Common myeloid progenitor, CD34-positive (primary cell): ENCODE results near the gene MYO5C.

Experiments used
- CTCF ChIA-PET: fragments of 350-600 bp; sonication (Branson Sonifier 250); formaldehyde crosslinking; loops from one replicate; lab custom pipeline; 2021; ENCODE audit warnings: antibody characterized with exemption; lab: Charles Lee
- POLR2A ChIA-PET: fragments of 350-600 bp; sonication (Branson Sonifier 250); formaldehyde crosslinking; loops from one replicate; lab custom pipeline; 2021; ENCODE audit warnings: antibody characterized with exemption; lab: Charles Lee
- DNase-seq, 3 donors: peaks; one replicate each; pipeline versions ENCODE4 v3.0.0 to v3.0.0-alpha.2; 2013
- H3K27ac ChIP-seq, 2 experiments: 1 replicate in 1 of 2; 2 replicates in 1 of 2; pipeline ENCODE4 v1.7.0; 2013; ENCODE audit warnings: inconsistent platforms in 2 of 2, low read length in 2 of 2, mild to moderate bottlenecking in 2 of 2, low read depth in 1 of 2, moderate library complexity in 1 of 2; ENCODE audit not compliant: severe bottlenecking in 2 of 2, insufficient read depth in 1 of 2, poor library complexity in 1 of 2
- H3K27me3 ChIP-seq, 5 experiments: replicated peaks in 2 of 5; 1 replicate in 3 of 5; 2 replicates in 2 of 5; pipeline versions ENCODE4 v1.6.1 to v1.7.0; 2013; ENCODE audit warnings: low read length in 4 of 5, mild to moderate bottlenecking in 2 of 5, moderate library complexity in 2 of 5, inconsistent platforms in 1 of 5; ENCODE audit not compliant: insufficient read depth in 5 of 5, control insufficient read depth in 4 of 5
- H3K36me3 ChIP-seq, 4 experiments: 1 replicate in 2 of 4; 2 replicates in 2 of 4; pipeline versions ENCODE4 v1.6.1 to v1.7.0; 2013; ENCODE audit warnings: low read length in 3 of 4, control low read depth in 1 of 4, mild to moderate bottlenecking in 1 of 4; ENCODE audit not compliant: control insufficient read depth in 4 of 4, insufficient read depth in 4 of 4
- H3K4me1 ChIP-seq, 4 experiments: 1 replicate in 3 of 4; 2 replicates in 1 of 4; pipeline versions ENCODE4 v1.6.1 to v1.7.1; 2013; ENCODE audit warnings: low read length in 3 of 4, mild to moderate bottlenecking in 3 of 4, control low read depth in 1 of 4, inconsistent platforms in 1 of 4, moderate library complexity in 1 of 4; ENCODE audit not compliant: control insufficient read depth in 4 of 4, insufficient read depth in 4 of 4; ENCODE audit errors: control extremely low read depth in 1 of 4
- H3K4me3 ChIP-seq, 7 experiments: 1 replicate in 4 of 7; 2 replicates in 3 of 7; pipeline versions ENCODE4 v1.5.1 to v1.7.0; 2013; ENCODE audit warnings: mild to moderate bottlenecking in 7 of 7, low read length in 6 of 7, moderate library complexity in 6 of 7, inconsistent platforms in 2 of 7, low read depth in 2 of 7, control low read depth in 1 of 7; ENCODE audit not compliant: insufficient read depth in 4 of 7, control insufficient read depth in 1 of 7; ENCODE audit errors: extremely low read depth in 1 of 7
- H3K9me3 ChIP-seq, 5 experiments: 1 replicate in 4 of 5; 2 replicates in 1 of 5; pipeline versions ENCODE4 v1.6.1 to v1.7.1; 2013; ENCODE audit warnings: low read length in 4 of 5, mild to moderate bottlenecking in 2 of 5, inconsistent platforms in 1 of 5, low read depth in 1 of 5, moderate library complexity in 1 of 5; ENCODE audit not compliant: control insufficient read depth in 4 of 5, insufficient read depth in 2 of 5; ENCODE audit errors: control extremely low read depth in 1 of 5
- WGBS: methylation state at CpG from one replicate; pipeline ENCODE4 v1.1.5; 2013; ENCODE audit not compliant: insufficient coverage; 5-methylcytosine and 5-hydroxymethylcytosine counted together

Gene MYO5C

DNA sequence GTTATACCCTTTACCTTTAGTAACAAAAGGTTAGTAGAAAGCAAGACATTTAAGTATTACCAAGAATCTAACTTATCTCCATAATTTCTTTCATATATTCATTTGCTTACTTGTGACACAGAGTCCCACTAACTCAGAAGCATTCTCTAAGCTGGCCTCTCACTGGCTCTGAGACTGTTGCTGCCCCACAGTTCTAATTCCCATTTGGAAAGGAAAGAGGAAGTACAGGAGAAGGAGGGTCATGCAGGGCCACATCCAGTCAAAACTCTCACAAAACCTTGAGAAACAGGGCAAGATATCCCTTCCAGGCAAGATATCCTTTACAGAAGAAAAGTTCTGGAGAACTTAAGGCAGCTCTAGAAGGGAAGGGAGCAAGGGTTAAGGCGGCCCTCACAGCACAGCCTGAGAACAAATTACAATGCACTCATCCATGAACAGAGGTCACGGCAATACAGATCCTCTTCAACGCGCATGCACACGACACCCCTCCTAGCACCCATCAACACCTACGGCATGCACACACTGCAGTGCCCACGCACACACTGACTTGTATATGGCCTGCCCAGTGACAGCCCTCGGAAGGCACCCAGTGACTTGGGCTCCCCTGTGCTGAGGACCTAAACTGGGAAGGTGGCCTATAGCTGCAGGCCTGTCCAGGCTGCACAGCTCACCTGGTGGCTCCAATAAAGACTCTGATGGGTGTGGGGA lies 13.0 kb upstream of the MYO5C start:
- 57% methylated on average over 2 of the region's 8 CpGs for WGBS
- ChIA-PET POLR2A (interaction anchor here (1.3 kb wide), 1 partner anchor 59 kb away, joined by 3 read pairs; no protein-coding TSS in a partner anchor), CTCF (interaction anchor here (1.3 kb wide), 1 partner anchor 11 kb away, joined by 3 read pairs; no protein-coding TSS in a partner anchor)
- Histone ChIP-seq H3K4me3 (no peak overlapping the region), H3K27me3 (no peaks in the 10 kb centered on the region), H3K27ac (no peak overlapping the region), H3K9me3 (no peaks in the 10 kb centered on the region), H3K36me3 (peaks cover 0 to 21% (median 5%) of the 10 kb centered on the region in 4 experiments), H3K4me1 (peaks cover 0 to under 1% (median 0%) of the 10 kb centered on the region in 4 experiments)
- DNase-seq = no peak

DNA sequence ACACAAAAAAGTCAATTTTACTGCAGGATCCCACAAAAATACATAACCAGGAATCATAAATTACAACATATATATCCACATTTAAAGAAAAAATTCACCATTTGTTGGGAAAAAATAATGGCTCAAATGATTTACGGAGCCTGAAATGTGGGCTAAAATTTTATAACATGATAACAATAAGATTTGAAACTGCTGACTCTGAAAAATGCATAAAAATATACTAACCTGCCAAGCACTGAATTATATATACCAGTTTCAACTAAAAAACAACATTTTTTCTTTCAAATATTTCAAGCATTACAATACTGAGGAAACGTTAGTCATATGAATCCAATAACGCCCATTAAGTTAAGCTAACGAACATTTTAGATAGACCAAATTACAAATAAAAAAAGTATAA lies 12.2 kb upstream of the MYO5C start:
- H3K9me3 ChIP-seq = no peaks in the 10 kb centered on the region
- ChIA-PET POLR2A (no interaction called here), CTCF (no interaction called here)
- peaks cover 0 to 5% (median 0%) of the 10 kb centered on the region in 4 experiments for H3K4me1 ChIP-seq
- H3K27me3 ChIP-seq = no peaks in the 10 kb centered on the region
- no peak overlapping the region for H3K27ac ChIP-seq
- H3K36me3 ChIP-seq = peaks cover 0 to 14% (median 3%) of the 10 kb centered on the region in 4 experiments
- no CpG with 5 or more reads among the region's 4 CpGs for WGBS
- no peak overlapping the region for H3K4me3 ChIP-seq
- DNase-seq = no peak

DNA sequence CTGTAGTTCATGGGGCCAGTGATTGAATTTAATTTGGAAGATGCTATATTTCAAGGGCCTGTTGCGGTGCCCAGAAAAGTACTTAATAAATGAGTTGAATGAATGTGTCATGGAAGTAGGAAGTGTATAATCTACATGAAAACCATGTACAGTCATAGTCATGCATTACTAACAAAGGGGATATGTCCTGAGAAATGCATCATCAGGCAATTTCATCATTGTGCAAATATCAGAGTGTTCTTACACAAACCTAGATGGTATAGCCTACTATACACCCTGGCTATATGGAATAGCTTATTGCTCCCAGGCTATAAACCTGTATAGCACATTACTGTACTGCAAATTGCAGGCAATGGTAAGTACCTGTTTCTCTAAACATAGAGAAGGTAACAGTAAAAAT lies 10.7 kb upstream of the MYO5C start:
- H3K27ac ChIP-seq = no peak overlapping the region
- ChIA-PET CTCF (no interaction called here), POLR2A (no interaction called here)
- no CpG with 5 or more reads among the region's 1 CpG for WGBS
- peaks cover 0 to 5% (median 0%) of the 10 kb centered on the region in 4 experiments for H3K4me1 ChIP-seq
- no peak for DNase-seq
- H3K4me3 ChIP-seq = no peak overlapping the region
- no peaks in the 10 kb centered on the region for H3K9me3 ChIP-seq
- no peaks in the 10 kb centered on the region for H3K27me3 ChIP-seq
- H3K36me3 ChIP-seq = peaks cover 0 to 10% (median 3%) of the 10 kb centered on the region in 4 experiments

DNA sequence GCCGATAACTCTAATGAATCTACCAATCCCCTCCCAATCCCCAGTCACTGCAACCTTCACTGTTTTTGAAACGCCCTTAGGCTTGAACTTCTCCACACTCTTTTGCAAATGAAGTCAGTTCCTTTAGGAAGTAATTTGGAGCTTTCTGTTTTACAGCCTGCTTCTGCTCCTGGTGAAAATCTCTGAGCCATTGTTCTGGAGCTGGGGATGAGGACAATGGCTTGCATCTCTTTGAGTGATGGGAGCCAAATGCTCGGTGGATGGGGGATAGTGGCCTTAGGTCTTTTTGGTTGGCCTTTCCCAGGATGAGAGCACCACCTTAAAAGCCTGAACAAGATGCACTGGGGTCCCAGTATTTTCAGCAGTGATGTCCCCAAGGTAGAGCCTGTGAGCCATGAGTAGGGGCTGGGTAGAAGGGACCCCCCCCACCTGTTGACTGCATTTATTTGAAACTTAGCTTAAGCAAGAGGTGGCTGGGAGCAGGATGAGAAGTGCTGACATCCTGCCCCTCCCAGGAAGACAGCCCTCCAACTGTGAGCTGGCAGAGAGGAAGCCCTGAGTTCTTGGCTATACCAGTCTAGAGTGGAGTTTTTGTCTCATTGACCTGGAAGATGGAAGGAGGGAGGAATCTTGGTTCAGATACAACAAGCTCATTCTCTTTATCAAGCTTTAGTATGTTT lies 7.6 kb upstream of the MYO5C start:
- Histone ChIP-seq H3K27ac (no peak overlapping the region), H3K27me3 (no peaks in the 10 kb centered on the region), H3K9me3 (peaks cover 0 to 2% (median 0%) of the 10 kb centered on the region in 5 experiments), H3K36me3 (no peaks in the 10 kb centered on the region), H3K4me3 (peak overlapping the region in 1 of 7 experiments; percentile 13), H3K4me1 (peaks cover 0 to 5% (median 0%) of the 10 kb centered on the region in 4 experiments)
- DNase-seq = no peak
- ChIA-PET POLR2A (no interaction called here), CTCF (interaction anchor here (0.8 to 2.7 kb wide), 4 partner anchors 11 to 47 kb away, joined by 3 to 11 read pairs (median 4); no protein-coding TSS in a partner anchor)
- 100% methylated on average over 3 of the region's 3 CpGs for WGBS

DNA sequence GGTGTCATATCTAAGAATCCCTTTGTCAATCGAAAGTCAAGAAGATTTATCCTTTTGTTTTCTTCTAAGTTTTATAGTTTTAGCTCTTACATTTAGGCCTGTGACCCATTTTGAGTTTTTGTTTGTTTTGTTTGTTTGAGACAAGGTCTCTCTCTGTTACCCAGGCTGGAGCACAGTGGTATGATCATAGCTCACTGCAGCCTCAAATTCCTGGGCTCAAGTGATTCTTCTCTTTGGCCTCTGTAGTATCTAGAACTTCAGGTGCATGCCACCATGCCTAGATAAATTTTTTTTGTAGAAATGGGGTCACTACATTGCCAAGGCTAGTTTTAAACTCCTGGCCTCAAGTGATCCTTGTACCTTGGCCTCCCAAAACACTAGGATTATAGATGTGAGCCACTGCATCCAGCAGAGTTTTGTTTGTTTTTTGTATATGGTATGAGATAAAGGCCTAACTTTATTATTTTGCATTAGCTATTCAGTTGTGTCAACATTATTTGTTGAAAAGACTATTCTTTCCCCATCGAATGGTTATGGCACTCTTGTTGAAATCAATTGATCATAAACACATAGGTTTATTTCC lies 5.8 kb upstream of the MYO5C start:
- Histone ChIP-seq H3K27ac (no peak overlapping the region), H3K4me1 (peaks cover 0 to 5% (median under 1%) of the 10 kb centered on the region in 4 experiments), H3K27me3 (no peaks in the 10 kb centered on the region), H3K9me3 (peaks cover 0 to 2% (median 0%) of the 10 kb centered on the region in 5 experiments), H3K4me3 (no peak overlapping the region), H3K36me3 (no peaks in the 10 kb centered on the region)
- no CpG with 5 or more reads among the region's 2 CpGs for WGBS
- ChIA-PET CTCF (interaction anchor here (0.8 kb wide), 1 partner anchor 88 kb away, joined by 3 read pairs; no protein-coding TSS in a partner anchor), POLR2A (no interaction called here)
- no peak for DNase-seq

DNA sequence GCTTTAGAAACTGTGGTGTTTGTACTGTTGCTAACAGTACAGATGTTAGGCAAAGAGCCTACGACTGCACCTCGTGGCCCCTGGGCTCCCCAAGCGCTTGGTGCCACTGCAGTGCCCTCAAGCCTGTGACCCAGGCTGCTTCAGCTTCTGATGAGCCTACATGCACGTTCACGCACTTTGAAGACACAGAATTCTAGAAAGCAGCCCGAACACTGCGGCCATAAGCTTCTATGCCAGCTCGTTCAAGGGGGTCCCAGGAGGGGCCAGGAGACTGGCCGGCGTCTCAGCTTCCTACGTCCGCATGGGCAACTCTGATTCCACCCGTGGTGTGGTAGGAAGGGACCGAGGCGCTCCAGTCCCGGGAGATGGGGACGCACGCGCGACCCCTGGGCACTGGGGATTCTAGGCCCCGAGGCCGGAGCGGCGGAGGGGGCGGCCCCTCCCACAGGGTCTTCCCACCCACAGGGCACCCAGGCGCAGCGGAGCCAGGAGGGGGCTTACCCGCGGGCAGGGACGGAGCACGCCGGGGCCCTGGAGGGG lies 653 bp downstream of the MYO5C start:
- CTCF ChIA-PET = no interaction called here
- peak overlapping the region; percentile 7 to 76 for H3K27ac ChIP-seq

More for the DNA sequence above, 653 bp downstream of the MYO5C start:
- 2% methylated on average over 32 of the region's 32 CpGs for WGBS
- H3K9me3 ChIP-seq = peaks cover 0 to under 1% (median 0%) of the 10 kb centered on the region in 5 experiments
- peak in 2 of 3 donors; percentile 49 to 61 for DNase-seq
- POLR2A ChIA-PET = no interaction called here
- H3K4me3 ChIP-seq = peak overlapping the region; percentile 54 to 78 (median 67)
- peaks cover 0 to 42% (median 28%) of the 10 kb centered on the region in 4 experiments for H3K4me1 ChIP-seq
- no peaks in the 10 kb centered on the region for H3K27me3 ChIP-seq
- peaks cover 0 to 9% (median 2%) of the 10 kb centered on the region in 4 experiments for H3K36me3 ChIP-seq
